Right lobe of liver (tissue), 4 donors: ENCODE data around the gene LRRC7.

Experiments
- POLR2A ChIP-seq: fragments of 450-650 bp; IDR thresholded peaks from one replicate; pipeline ENCODE4 v1.6.1; 2017; ENCODE audit warnings: antibody characterized with exemption, mild to moderate bottlenecking
- TF ChIP-seq, protein P1 (sequence below), 4 donors: fragments of 200-600 bp in 3 of 4; fragments of 450-650 bp in 1 of 4; IDR thresholded peaks; one replicate each; pipeline versions ENCODE4 v1.5.1 to v1.8.0; 2016 to 2022; ENCODE audit warnings: antibody characterized with exemption in 4 of 4, mild to moderate bottlenecking in 2 of 4
- donor health status: DM: no; HTN: no; CAD: no.
- donor health status: DM: no; HTN: no; CAD: no.
- donor health status: DM: no; HTN: yes; CAD: no.

DNA sequence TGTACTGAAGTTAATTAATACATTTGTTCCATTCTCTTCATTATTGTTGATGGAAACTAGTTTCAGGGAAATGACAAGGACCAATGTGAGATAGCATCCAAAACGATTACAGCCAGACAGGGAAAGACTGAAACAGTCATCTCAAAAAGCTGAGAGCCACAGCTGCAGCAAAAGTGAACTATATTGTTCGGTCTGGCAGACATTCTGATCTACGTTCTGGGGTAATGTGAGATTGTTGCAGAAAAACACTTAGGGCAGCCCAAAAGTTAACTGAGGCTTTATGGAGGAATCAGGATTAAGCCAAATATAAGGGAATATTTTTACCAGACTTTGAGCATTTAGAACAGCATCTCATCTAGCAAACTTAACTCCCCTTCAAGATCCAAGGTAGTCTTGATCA, 524.8 kb downstream of the LRRC7 start:
- TF ChIP-seq, protein P1, sequence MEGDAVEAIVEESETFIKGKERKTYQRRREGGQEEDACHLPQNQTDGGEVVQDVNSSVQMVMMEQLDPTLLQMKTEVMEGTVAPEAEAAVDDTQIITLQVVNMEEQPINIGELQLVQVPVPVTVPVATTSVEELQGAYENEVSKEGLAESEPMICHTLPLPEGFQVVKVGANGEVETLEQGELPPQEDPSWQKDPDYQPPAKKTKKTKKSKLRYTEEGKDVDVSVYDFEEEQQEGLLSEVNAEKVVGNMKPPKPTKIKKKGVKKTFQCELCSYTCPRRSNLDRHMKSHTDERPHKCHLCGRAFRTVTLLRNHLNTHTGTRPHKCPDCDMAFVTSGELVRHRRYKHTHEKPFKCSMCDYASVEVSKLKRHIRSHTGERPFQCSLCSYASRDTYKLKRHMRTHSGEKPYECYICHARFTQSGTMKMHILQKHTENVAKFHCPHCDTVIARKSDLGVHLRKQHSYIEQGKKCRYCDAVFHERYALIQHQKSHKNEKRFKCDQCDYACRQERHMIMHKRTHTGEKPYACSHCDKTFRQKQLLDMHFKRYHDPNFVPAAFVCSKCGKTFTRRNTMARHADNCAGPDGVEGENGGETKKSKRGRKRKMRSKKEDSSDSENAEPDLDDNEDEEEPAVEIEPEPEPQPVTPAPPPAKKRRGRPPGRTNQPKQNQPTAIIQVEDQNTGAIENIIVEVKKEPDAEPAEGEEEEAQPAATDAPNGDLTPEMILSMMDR (IDR thresholded peaks at IDR 0.05): no peak
- TF ChIP-seq POLR2A: no peak
